Measurements from ENCODE around the gene TMOD1. TPM values are rescaled to one million over a fixed set of nuclear protein-coding genes. Genes with fewer than 3 reads are reported as not detected.
"Not testable (repeated sequence)": the region's sequence is repeated elsewhere in the genome, so short reads cannot be mapped to it uniquely, and the experiment has no call there.

The TMOD1 gene
- total RNA-seq, 4 donors from 2014 or later = 82.3 to 202 (median 175) TPM

DNA sequence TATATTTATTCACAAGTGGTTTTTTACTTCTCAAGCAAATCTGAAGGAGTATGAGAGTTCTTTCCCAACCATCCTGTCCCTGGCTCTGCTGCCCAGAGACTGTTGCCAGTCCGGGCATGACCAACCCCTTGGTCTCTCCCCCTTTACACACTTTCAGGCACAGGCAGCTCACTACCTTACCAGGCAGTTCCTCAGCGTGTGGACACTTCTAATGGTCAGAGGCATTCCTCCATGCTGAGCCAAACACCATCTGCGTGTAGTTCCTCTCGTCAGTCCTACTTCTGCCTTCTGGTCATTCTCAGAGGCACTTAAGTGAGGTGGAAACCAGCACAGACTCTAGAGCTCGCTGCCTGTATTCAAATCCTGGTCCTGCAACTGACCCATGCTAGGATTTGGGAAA, 75.6 kb downstream of the TMOD1 start:
- in situ Hi-C loops (cut with MboI; ENCODE audit: low sequenced_read_pairs in 4 of 4) = no loop called here
- peak in 1 of 2 donors; percentile 31 for ATAC-seq
- Histone ChIP-seq H3K27ac (peak overlapping the region in 2 of 4 donors; percentile 21 to 55), H3K4me3 (no peak overlapping the region), H3K36me3 (peaks cover 0 to 24% of the 10 kb centered on the region in 2 donors), H3K4me1 (peaks cover 7 to 22% of the 10 kb centered on the region in 2 donors), H3K9me3 (no peaks in the 10 kb centered on the region), H3K27me3 (no peaks in the 10 kb centered on the region)
- intact Hi-C loops (cut with DNase I; ENCODE audit: low total_unique reads) = no loop called here
- peak in 1 of 2 donors; percentile 16 for DNase-seq
- no peak for TF ChIP-seq POLR2A (IDR thresholded peaks at IDR 0.05)
- no peak for TF ChIP-seq CTCF (IDR thresholded peaks at IDR 0.05 in 4 of 5, conservative IDR thresholded peaks at IDR 0.05 in 1 of 5)

GRCh38 chr9:97578846-97579245, 77.4 kb downstream of the TMOD1 start:
- Histone ChIP-seq H3K4me3 (no peak overlapping the region), H3K9me3 (no peaks in the 10 kb centered on the region), H3K36me3 (peaks cover 0 to 16% of the 10 kb centered on the region in 2 donors), H3K27ac (peak overlapping the region in 2 of 4 donors; percentile 52 to 55), H3K27me3 (no peaks in the 10 kb centered on the region), H3K4me1 (peaks cover 7 to 20% of the 10 kb centered on the region in 2 donors)
- intact Hi-C loops (cut with DNase I; ENCODE audit: low total_unique reads) = no loop called here
- peak; percentile 31 to 80 for ATAC-seq
- no peak for TF ChIP-seq POLR2A (IDR thresholded peaks at IDR 0.05)
- TF ChIP-seq CTCF (IDR thresholded peaks at IDR 0.05 in 4 of 5, conservative IDR thresholded peaks at IDR 0.05 in 1 of 5) = no peak
- in situ Hi-C loops (cut with MboI; ENCODE audit: low sequenced_read_pairs in 4 of 4) = no loop called here
- peak in 1 of 2 donors; percentile 66 for DNase-seq

DNA sequence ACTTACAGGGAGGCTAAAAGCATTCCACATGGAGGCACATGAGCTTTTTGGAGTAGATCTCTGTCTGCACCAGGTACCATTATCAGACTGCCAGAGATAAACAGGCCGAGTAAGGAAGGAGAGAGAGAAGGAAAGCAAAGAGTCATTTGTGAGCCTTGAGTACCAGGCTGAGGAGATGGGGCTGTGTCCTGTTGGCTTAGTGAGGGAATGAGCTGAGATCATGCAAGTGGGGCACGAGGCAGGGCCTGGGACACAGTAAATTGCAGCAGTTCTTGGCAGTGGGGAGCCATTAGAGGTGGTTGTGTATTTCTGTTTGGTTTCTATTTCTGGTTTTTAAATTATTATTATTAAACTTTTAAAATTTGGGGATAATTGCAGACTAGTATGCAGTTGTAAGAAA, 78.4 kb downstream of the TMOD1 start:
- Histone ChIP-seq H3K4me1 (peaks cover 7 to 20% of the 10 kb centered on the region in 2 donors), H3K36me3 (peaks cover 0 to 15% of the 10 kb centered on the region in 2 donors), H3K27me3 (no peaks in the 10 kb centered on the region), H3K27ac (peak overlapping the region in 2 of 4 donors; percentile 52 to 55), H3K9me3 (no peaks in the 10 kb centered on the region), H3K4me3 (no peak overlapping the region)
- intact Hi-C loops (cut with DNase I; ENCODE audit: low total_unique reads) (no loop called here), in situ Hi-C loops (cut with MboI; ENCODE audit: low sequenced_read_pairs in 4 of 4) (no loop called here)
- TF ChIP-seq POLR2A (IDR thresholded peaks at IDR 0.05) = no peak
- no peak for TF ChIP-seq CTCF (IDR thresholded peaks at IDR 0.05 in 4 of 5, conservative IDR thresholded peaks at IDR 0.05 in 1 of 5)
- ATAC-seq (peak in 1 of 2 donors; percentile 64), DNase-seq (peak in 1 of 2 donors; percentile 14)

- H3K4me3 ChIP-seq; H3K27me3 ChIP-seq; DNase-seq; intact Hi-C loops (cut with DNase I; ENCODE audit: low total_unique reads); H3K27ac ChIP-seq; H3K36me3 ChIP-seq; ATAC-seq; H3K9me3 ChIP-seq; in situ Hi-C loops (cut with MboI; ENCODE audit: low sequenced_read_pairs in 4 of 4): not testable (repeated sequence)
- H3K4me1 ChIP-seq = peaks cover 7 to 20% of the 10 kb centered on the region in 2 donors
These were observed 80.1 kb downstream of the TMOD1 start for GRCh38 chr9:97581590-97581989.

- ATAC-seq; H3K4me1 ChIP-seq; in situ Hi-C loops (cut with MboI; ENCODE audit: low sequenced_read_pairs in 4 of 4); DNase-seq; H3K36me3 ChIP-seq; H3K27ac ChIP-seq; H3K9me3 ChIP-seq; intact Hi-C loops (cut with DNase I; ENCODE audit: low total_unique reads); H3K27me3 ChIP-seq; H3K4me3 ChIP-seq: not testable (repeated sequence)
These were observed 83.3 kb downstream of the TMOD1 start for GRCh38 chr9:97584778-97585177.

DNA sequence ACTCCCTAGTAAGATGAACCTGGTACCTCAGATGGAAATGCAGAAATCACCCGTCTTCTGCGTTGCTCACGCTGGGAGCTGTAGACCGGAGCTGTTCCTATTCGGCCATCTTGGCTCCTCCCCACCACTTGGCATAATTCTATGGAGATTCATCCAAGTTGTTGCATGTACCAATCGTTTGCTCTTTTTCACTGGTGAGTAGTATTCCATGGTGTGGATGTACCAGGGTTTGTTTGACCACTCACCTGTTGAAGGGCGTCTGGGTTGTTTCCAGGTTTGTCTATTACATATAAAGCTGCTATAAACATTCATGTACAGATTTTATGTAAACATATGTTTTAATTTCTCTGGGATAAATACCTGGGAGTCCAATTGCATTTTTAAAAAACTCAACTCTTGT, 85.4 kb downstream of the TMOD1 start:
- ATAC-seq; intact Hi-C loops (cut with DNase I; ENCODE audit: low total_unique reads); H3K27me3 ChIP-seq; DNase-seq; H3K27ac ChIP-seq; H3K9me3 ChIP-seq; in situ Hi-C loops (cut with MboI; ENCODE audit: low sequenced_read_pairs in 4 of 4); H3K4me3 ChIP-seq: not testable (repeated sequence)
- Histone ChIP-seq H3K4me1 (peaks cover 6 to 16% of the 10 kb centered on the region in 2 donors), H3K36me3 (peaks cover 0 to 11% of the 10 kb centered on the region in 2 donors)

Measured in gastrocnemius medialis (tissue), 4 donors.